ENCODE measurements around the gene TNFRSF14. TPM values are rescaled to one million over a fixed set of nuclear protein-coding genes. Genes with fewer than 3 reads are reported as not detected.

TNFRSF14 gene
- total RNA-seq, 1 experiment from 2014 or later: 0.57 TPM

GRCh38 chr1:2555634-2556276 lies 416 bp upstream of the TNFRSF14 start:
- no peak overlapping the region for H2AK5ac ChIP-seq (ENCODE audit: insufficient read length, low read length)
- H3K79me1 ChIP-seq (ENCODE audit: insufficient read depth, low read depth, low read length, poor library complexity, severe bottlenecking): no peaks in the 10 kb centered on the region
- H4K5ac ChIP-seq (ENCODE audit: insufficient read length, low read depth, low read length): no peak overlapping the region
- Mint-ChIP-seq H3K27ac (no peak overlapping the region; a peak in 1 of 7 replicates), H3K9me3 (no peaks in the 10 kb centered on the region), H3K4me1 (peaks cover 9 to 10% of the 10 kb centered on the region in 2 experiments), H3K4me3 (no peak overlapping the region), H3K27me3 (ENCODE audit: low read depth) (no peaks in the 10 kb centered on the region), H3K36me3 (ENCODE audit: insufficient read depth in 1 of 3, low read depth in 3 of 3) (no peaks in the 10 kb centered on the region)
- no peak overlapping the region for H4K8ac ChIP-seq (replicated peaks; ENCODE audit: insufficient read length, low read depth, low read length)
- H3K18ac ChIP-seq (ENCODE audit: insufficient read length, low read depth, low read length): no peak overlapping the region
- H3K27me3 ChIP-seq (ENCODE audit: insufficient read depth, low read length): no peaks in the 10 kb centered on the region
- no peaks in the 10 kb centered on the region for H3K4me1 ChIP-seq (ENCODE audit: insufficient read depth, low read length)
- no peak overlapping the region for H2BK12ac ChIP-seq (ENCODE audit: insufficient read length, low read depth, low read length)
- no peak overlapping the region for H2BK15ac ChIP-seq (ENCODE audit: low read depth, low read length)
- DNase-seq: no peak
- no peaks in the 10 kb centered on the region for H3K9me3 ChIP-seq (ENCODE audit: control insufficient read depth, low read depth, low read length)
- H2BK5ac ChIP-seq (ENCODE audit: insufficient read length, low read length): no peak overlapping the region
- no peak overlapping the region for H3K56ac ChIP-seq (ENCODE audit: insufficient read length, low read depth, low read length)
- H3K23ac ChIP-seq (ENCODE audit: insufficient read length, low read depth, low read length): no peak overlapping the region
- H2BK20ac ChIP-seq (ENCODE audit: low read depth, low read length, poor library complexity, severe bottlenecking): no peak overlapping the region
- H2BK120ac ChIP-seq (ENCODE audit: low read depth, low read length, poor library complexity, severe bottlenecking): no peak overlapping the region
- 0 out of 2 replicates have a peak overlapping the region, but pooled peaks have one; percentile 9 for H3K14ac ChIP-seq (ENCODE audit: insufficient read depth, low read length)
- H3K4me2 ChIP-seq (ENCODE audit: insufficient read depth, insufficient read length, low read length): no peak overlapping the region
- H2AFZ ChIP-seq (ENCODE audit: low read length): no peak overlapping the region
- H3K23me2 ChIP-seq (ENCODE audit: insufficient read length, low read depth, low read length, poor library complexity, severe bottlenecking): no peaks in the 10 kb centered on the region
- H4K91ac ChIP-seq (ENCODE audit: insufficient read length, low read depth, low read length): no peak overlapping the region
- no peak overlapping the region for H3K27ac ChIP-seq (ENCODE audit: insufficient read length, low read depth, low read length)
- no peak for TF ChIP-seq CTCF (conservative IDR thresholded peaks at IDR 0.05)
- no CpG with 5 or more reads among the region's 26 CpGs for WGBS (ENCODE audit: extremely low coverage, insufficient read length, low lambda C conversion rate)
- no peaks in the 10 kb centered on the region for H3K79me2 ChIP-seq (ENCODE audit: insufficient read depth, low read length)
- H3K9ac ChIP-seq (ENCODE audit: extremely low read depth, insufficient read length, low read length): no peak overlapping the region
- no peaks in the 10 kb centered on the region for H4K20me1 ChIP-seq (ENCODE audit: control insufficient read depth, insufficient read depth, insufficient read length)
- H3T11ph ChIP-seq (ENCODE audit: low read length): no peak overlapping the region
- no peak overlapping the region for H3K4ac ChIP-seq (ENCODE audit: low read depth, low read length)
